Measurements from ENCODE around the gene SLC7A8. TPM values are rescaled to one million over a fixed set of nuclear protein-coding genes. Genes with fewer than 3 reads are reported as not detected.

SLC7A8 gene
- total and polyA plus RNA-seq, 2 experiments from 2014 or later = 117 to 124 TPM

GRCh38 chr14:23112359-23113178 is 70.9 kb downstream of the SLC7A8 start (continued):
- no peak for TF ChIP-seq ZNF462 (CRISPR knock-in tag; IDR thresholded peaks at IDR 0.05)
- TF ChIP-seq CREB1 (CRISPR knock-in tag; IDR thresholded peaks at IDR 0.05; ENCODE audit: low read depth) = no peak
- TF ChIP-seq EZH2phosphoT487 (IDR thresholded peaks at IDR 0.05; ENCODE audit: unreplicated experiment) = no peak
- no peak for TF ChIP-seq EZH2 (IDR thresholded peaks at IDR 0.05; ENCODE audit: low read depth, unreplicated experiment)
- no peak for TF ChIP-seq POLR2AphosphoS5 (IDR thresholded peaks at IDR 0.05; ENCODE audit: low read depth)
- TF ChIP-seq NANOG (IDR thresholded peaks at IDR 0.05; ENCODE audit: borderline replicate concordance) = no peak
- TF ChIP-seq REST (IDR thresholded peaks at IDR 0.05; ENCODE audit: unreplicated experiment) = no peak
- no peak for TF ChIP-seq CTCF (conservative IDR thresholded peaks at IDR 0.05; ENCODE audit: low read depth in 2 of 2)
